ENCODE data around the gene USP24. TPM values are rescaled to one million over a fixed set of nuclear protein-coding genes. Genes with fewer than 3 reads are reported as not detected.

The USP24 gene
- total and polyA plus RNA-seq, 10 of the 15 experiments (the other 5 are each of a cell fraction or from before 2014, with no cell fraction given): 4.6 to 36.5 (median 25.3) TPM

GRCh38 chr1:55131801-55132200 is 83.4 kb downstream of the USP24 start:
- H3K4me2 ChIP-seq (ENCODE audit: control insufficient read depth, insufficient read depth): no peak overlapping the region
- no peak overlapping the region for H3K9ac ChIP-seq (ENCODE audit: control insufficient read depth, insufficient read depth, low read length)
- no peaks in the 10 kb centered on the region for H3K79me2 ChIP-seq (ENCODE audit: control insufficient read depth, insufficient read depth, low read length)
- H3K27ac ChIP-seq (ENCODE audit: control insufficient read depth, insufficient read depth): no peak overlapping the region
- H3K4me1 ChIP-seq (ENCODE audit: control insufficient read depth, insufficient read depth, low read length): peaks cover 9% of the 10 kb centered on the region
- H4K20me1 ChIP-seq (ENCODE audit: control insufficient read depth, insufficient read depth): no peaks in the 10 kb centered on the region
- in situ Hi-C loops (cut with MboI) (no loop called here), intact Hi-C loops (cut with micrococcal nuclease; ENCODE audit: unreplicated experiment) (no loop called here)
- TF ChIP-seq ZBTB11 (CRISPR knock-in tag; IDR thresholded peaks at IDR 0.05) (no peak), MAX (IDR thresholded peaks at IDR 0.05; ENCODE audit: low read depth, low read length) (no peak), MTA3 (IDR thresholded peaks at IDR 0.05; ENCODE audit: borderline replicate concordance, low read length) (no peak), ZNF217 (IDR thresholded peaks at IDR 0.05) (no peak), NR2F1 (conservative IDR thresholded peaks at IDR 0.05) (no peak), WRNIP1 (IDR thresholded peaks at IDR 0.05; ENCODE audit: borderline replicate concordance, low read depth, low read length) (no peak), BACH1 (IDR thresholded peaks at IDR 0.05; ENCODE audit: borderline replicate concordance) (no peak)
- TF ChIP-seq, protein P1, sequence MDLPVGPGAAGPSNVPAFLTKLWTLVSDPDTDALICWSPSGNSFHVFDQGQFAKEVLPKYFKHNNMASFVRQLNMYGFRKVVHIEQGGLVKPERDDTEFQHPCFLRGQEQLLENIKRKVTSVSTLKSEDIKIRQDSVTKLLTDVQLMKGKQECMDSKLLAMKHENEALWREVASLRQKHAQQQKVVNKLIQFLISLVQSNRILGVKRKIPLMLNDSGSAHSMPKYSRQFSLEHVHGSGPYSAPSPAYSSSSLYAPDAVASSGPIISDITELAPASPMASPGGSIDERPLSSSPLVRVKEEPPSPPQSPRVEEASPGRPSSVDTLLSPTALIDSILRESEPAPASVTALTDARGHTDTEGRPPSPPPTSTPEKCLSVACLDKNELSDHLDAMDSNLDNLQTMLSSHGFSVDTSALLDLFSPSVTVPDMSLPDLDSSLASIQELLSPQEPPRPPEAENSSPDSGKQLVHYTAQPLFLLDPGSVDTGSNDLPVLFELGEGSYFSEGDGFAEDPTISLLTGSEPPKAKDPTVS (IDR thresholded peaks at IDR 0.05; ENCODE audit: low read depth, low read length): no peak
- CTCF ChIA-PET: no interaction called here
- SMC1A ChIA-PET (ENCODE audit: uncharacterized antibody, unreplicated experiment): no interaction called here
- ATAC-seq (no peak), FAIRE-seq (no peak), DNase-seq (ENCODE audit: low read depth, low spot score) (no peak)
- H2AFZ ChIP-seq (ENCODE audit: control insufficient read depth, low read depth, low read length): no peak overlapping the region
- no peak overlapping the region for H3K4me3 ChIP-seq
- RAD21 ChIA-PET (ENCODE audit: unreplicated experiment): no interaction called here
- H3K9me3 ChIP-seq (replicated peaks; ENCODE audit: control insufficient read depth, insufficient read depth, low read length): peaks cover 3% of the 10 kb centered on the region; the same call in 2 of the 3 replicates
- BruUV-seq (replicated peaks): no TSS peak
- H3K27me3 ChIP-seq (replicated peaks in 1 of 2; ENCODE audit: control insufficient read depth in 2 of 2, insufficient read depth in 2 of 2, low read length in 1 of 2): no peaks in the 10 kb centered on the region
- H3K36me3 ChIP-seq (ENCODE audit: control insufficient read depth in 2 of 2, insufficient read depth in 2 of 2, low read length in 1 of 2): peaks cover 9 to 48% of the 10 kb centered on the region in 2 experiments
- POLR2A ChIA-PET: no interaction called here
- WGBS (ENCODE audit: insufficient coverage, insufficient replicate concordance, low lambda C conversion rate, missing lambda C conversion rate): 77% methylated on average over 2 of the region's 2 CpGs

All from GM12878 (cell line).